Measurements from ENCODE around the gene MAGI2. TPM values are rescaled to one million over a fixed set of nuclear protein-coding genes. Genes with fewer than 3 reads are reported as not detected.
A peak's percentile ranks its signal among the peaks of the same experiment; 100 is the strongest.

Gene MAGI2
- total RNA-seq, 1 experiment from 2014 or later, result 14.3 TPM

DNA sequence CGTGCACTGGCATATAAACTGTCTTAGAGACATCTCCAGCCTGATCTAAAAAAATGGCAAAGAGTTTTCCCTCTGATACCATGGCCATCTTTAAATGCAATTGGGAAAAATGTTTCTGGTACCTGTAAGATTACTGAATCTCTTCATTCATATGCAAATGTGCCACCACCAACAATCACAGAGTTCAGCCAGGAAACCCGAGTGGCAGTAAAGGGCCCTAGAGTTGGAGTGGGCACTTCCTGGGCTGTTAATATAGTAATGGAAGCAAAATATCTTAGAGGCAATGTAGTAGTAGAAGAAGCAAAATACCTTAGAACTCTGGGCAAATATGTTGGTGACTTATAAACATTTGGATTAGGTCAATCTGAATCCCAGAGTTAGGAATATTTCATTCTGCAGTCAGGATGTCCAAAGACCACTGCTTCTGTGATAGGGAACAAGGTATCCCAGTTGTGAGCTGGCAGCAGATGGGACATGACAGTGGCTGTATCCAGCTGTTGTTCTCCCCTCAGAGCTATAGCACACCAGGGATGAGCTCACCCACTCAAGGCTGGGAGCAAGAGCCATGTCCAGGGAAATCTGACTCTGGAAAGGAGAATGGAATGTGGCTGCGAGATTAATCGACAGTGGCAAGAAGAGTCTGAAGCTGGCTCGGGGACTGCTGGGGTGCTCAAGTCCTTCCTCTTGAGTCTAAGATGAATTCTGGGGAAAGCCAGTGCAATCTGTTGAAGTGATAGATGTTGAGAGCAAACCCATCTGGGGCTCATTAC is 1322.8 kb downstream of the MAGI2 start:
- peaks cover 28 to 31% of the 10 kb centered on the region in 2 experiments for H3K4me1 Mint-ChIP-seq
- peaks cover 2% of the 10 kb centered on the region; the same call in 1 of the 2 replicates for H3K4me1 ChIP-seq (ENCODE audit: insufficient read depth, low read length)
- no peak overlapping the region for H4K91ac ChIP-seq (ENCODE audit: insufficient read length, low read depth, low read length)
- no peaks in the 10 kb centered on the region for H4K20me1 ChIP-seq (ENCODE audit: control insufficient read depth, insufficient read depth, insufficient read length)
- H3K27ac ChIP-seq (ENCODE audit: insufficient read length, low read depth, low read length), result no peak overlapping the region
- no CpG with 5 or more reads among the region's 5 CpGs for WGBS (ENCODE audit: extremely low coverage, insufficient read length, low lambda C conversion rate)
- no peaks in the 10 kb centered on the region for H3K9me3 ChIP-seq (ENCODE audit: control insufficient read depth, low read depth, low read length)
- TF ChIP-seq, protein P1, sequence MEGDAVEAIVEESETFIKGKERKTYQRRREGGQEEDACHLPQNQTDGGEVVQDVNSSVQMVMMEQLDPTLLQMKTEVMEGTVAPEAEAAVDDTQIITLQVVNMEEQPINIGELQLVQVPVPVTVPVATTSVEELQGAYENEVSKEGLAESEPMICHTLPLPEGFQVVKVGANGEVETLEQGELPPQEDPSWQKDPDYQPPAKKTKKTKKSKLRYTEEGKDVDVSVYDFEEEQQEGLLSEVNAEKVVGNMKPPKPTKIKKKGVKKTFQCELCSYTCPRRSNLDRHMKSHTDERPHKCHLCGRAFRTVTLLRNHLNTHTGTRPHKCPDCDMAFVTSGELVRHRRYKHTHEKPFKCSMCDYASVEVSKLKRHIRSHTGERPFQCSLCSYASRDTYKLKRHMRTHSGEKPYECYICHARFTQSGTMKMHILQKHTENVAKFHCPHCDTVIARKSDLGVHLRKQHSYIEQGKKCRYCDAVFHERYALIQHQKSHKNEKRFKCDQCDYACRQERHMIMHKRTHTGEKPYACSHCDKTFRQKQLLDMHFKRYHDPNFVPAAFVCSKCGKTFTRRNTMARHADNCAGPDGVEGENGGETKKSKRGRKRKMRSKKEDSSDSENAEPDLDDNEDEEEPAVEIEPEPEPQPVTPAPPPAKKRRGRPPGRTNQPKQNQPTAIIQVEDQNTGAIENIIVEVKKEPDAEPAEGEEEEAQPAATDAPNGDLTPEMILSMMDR (conservative IDR thresholded peaks at IDR 0.05), result no peak
- no peak overlapping the region for H3K4me2 ChIP-seq (ENCODE audit: insufficient read depth, insufficient read length, low read length)
- H4K8ac ChIP-seq (replicated peaks; ENCODE audit: insufficient read length, low read depth, low read length), result no peak overlapping the region
- H3K9ac ChIP-seq (ENCODE audit: extremely low read depth, insufficient read length, low read length), result no peak overlapping the region
- H3K9me3 Mint-ChIP-seq, result no peaks in the 10 kb centered on the region
- H3T11ph ChIP-seq (ENCODE audit: low read length), result no peak overlapping the region
- no peak overlapping the region for H3K4me3 Mint-ChIP-seq
- no peak overlapping the region for H3K4ac ChIP-seq (ENCODE audit: low read depth, low read length)
- no peak overlapping the region for H2BK15ac ChIP-seq (ENCODE audit: low read depth, low read length)
- H3K14ac ChIP-seq (ENCODE audit: insufficient read depth, low read length), result no peak overlapping the region
- H2BK20ac ChIP-seq (ENCODE audit: low read depth, low read length, poor library complexity, severe bottlenecking), result no peak overlapping the region
- H3K56ac ChIP-seq (ENCODE audit: insufficient read length, low read depth, low read length), result no peak overlapping the region
- H3K36me3 Mint-ChIP-seq (ENCODE audit: insufficient read depth in 1 of 3, low read depth in 3 of 3), result peaks cover 0 to 1% (median 0%) of the 10 kb centered on the region in 3 experiments; a peak in 1 of 7 replicates
- no peaks in the 10 kb centered on the region for H3K79me1 ChIP-seq (ENCODE audit: insufficient read depth, low read depth, low read length, poor library complexity, severe bottlenecking)
- H3K79me2 ChIP-seq (ENCODE audit: insufficient read depth, low read length), result no peaks in the 10 kb centered on the region
- H3K23ac ChIP-seq (ENCODE audit: insufficient read length, low read depth, low read length), result no peak overlapping the region
- H3K27ac Mint-ChIP-seq, result peak overlapping the region in 1 of 3 experiments; percentile 57; a peak in 2 of 7 replicates
- DNase-seq, result no peak
- H2BK5ac ChIP-seq (ENCODE audit: insufficient read length, low read length), result no peak overlapping the region
- no peaks in the 10 kb centered on the region for H3K27me3 ChIP-seq (ENCODE audit: insufficient read depth, low read length)
- no peaks in the 10 kb centered on the region for H3K27me3 Mint-ChIP-seq (ENCODE audit: low read depth)
- no peak overlapping the region for H4K5ac ChIP-seq (ENCODE audit: insufficient read length, low read depth, low read length)
- H2AFZ ChIP-seq (ENCODE audit: low read length), result no peak overlapping the region
- no peaks in the 10 kb centered on the region for H3K23me2 ChIP-seq (ENCODE audit: insufficient read length, low read depth, low read length, poor library complexity, severe bottlenecking)
- no peak overlapping the region for H2BK12ac ChIP-seq (ENCODE audit: insufficient read length, low read depth, low read length)
- no peak overlapping the region for H2BK120ac ChIP-seq (ENCODE audit: low read depth, low read length, poor library complexity, severe bottlenecking)
- H2AK5ac ChIP-seq (ENCODE audit: insufficient read length, low read length), result no peak overlapping the region
- H3K18ac ChIP-seq (ENCODE audit: insufficient read length, low read depth, low read length), result no peak overlapping the region
